Epidermal melanocyte (primary cell): ENCODE measurements around the gene ADPRH.

Experiments
- DNase-seq: peaks from one replicate; pipeline ENCODE4 v3.0.0; 2011; ENCODE audit warnings: low spot score; ENCODE audit not compliant: insufficient read length

The ADPRH gene

GRCh38 chr3:119628816-119629445 is 49.6 kb downstream of the ADPRH start:
- no peak for DNase-seq

- no peak for DNase-seq
Observed at GRCh38 chr3:119630128-119630879, 51.0 kb downstream of the ADPRH start.

- no peak for DNase-seq
Observed at GRCh38 chr3:119630880-119631329, 51.6 kb downstream of the ADPRH start.

GRCh38 chr3:119631516-119631915 is 52.2 kb downstream of the ADPRH start:
- no peak for DNase-seq

- DNase-seq = no peak
Observed at GRCh38 chr3:119632216-119632615, 52.9 kb downstream of the ADPRH start.

- no peak for DNase-seq
Observed at GRCh38 chr3:119632829-119633228, 53.5 kb downstream of the ADPRH start.

GRCh38 chr3:119635719-119636118 is 56.4 kb downstream of the ADPRH start:
- no peak for DNase-seq

- DNase-seq = no peak
Observed at GRCh38 chr3:119636249-119636648, 57.0 kb downstream of the ADPRH start.

- DNase-seq = no peak
Observed at GRCh38 chr3:119636891-119637611, 57.8 kb downstream of the ADPRH start.

- DNase-seq = no peak
Observed at GRCh38 chr3:119637679-119638477, 58.6 kb downstream of the ADPRH start.
